Ascending aorta (tissue), 2 donors: Measurements from ENCODE around the gene GOLGA6B. TPM values are rescaled to one million over a fixed set of nuclear protein-coding genes. Genes with fewer than 3 reads are reported as not detected.
"Not testable (repeated sequence)": the region's sequence is repeated elsewhere in the genome, so short reads cannot be mapped to it uniquely, and the experiment has no call there.

Experiments used
- DNase-seq, 2 donors: peaks; one replicate each; pipeline ENCODE4 v3.0.0-alpha.2; 2019; ENCODE audit warnings: low spot score in 2 of 2
- H3K27ac ChIP-seq, 2 donors: fragments of 200-600 bp; sonication (generic); one replicate each; pipeline ENCODE4 v1.5.1; 2016 to 2017; ENCODE audit warnings: mild to moderate bottlenecking in 1 of 2
- H3K27me3 ChIP-seq: fragments of 200-600 bp; sonication (generic); one replicate; pipeline ENCODE4 v1.5.1; 2017
- H3K36me3 ChIP-seq, 2 donors: fragments of 200-600 bp; sonication (generic); one replicate each; pipeline ENCODE4 v1.5.1; 2016
- H3K4me1 ChIP-seq, 2 donors: fragments of 200-600 bp; sonication (generic); one replicate each; pipeline ENCODE4 v1.5.1; 2016 to 2017; ENCODE audit warnings: mild to moderate bottlenecking in 1 of 2
- H3K4me3 ChIP-seq, 2 donors: fragments of 200-600 bp; sonication (generic); one replicate each; pipeline ENCODE4 v1.5.1; 2016 to 2017; ENCODE audit warnings: mild to moderate bottlenecking in 1 of 2
- H3K9me3 ChIP-seq, 2 donors: fragments of 200-600 bp; sonication (generic); one replicate each; pipeline ENCODE4 v1.5.1; 2016
- intact Hi-C: fragments of 100-400 bp; cut with DNase I; formaldehyde crosslinking; loops from one replicate; pipeline ENCODE4 v1.15.1; 2023
- total RNA-seq: library from RNA; depleted of rRNA; stranded (reverse); fragments of >200 nt; gene quantifications from one replicate; pipeline ENCODE4 v1.1.0, GENCODE V29; 2016
- TF ChIP-seq, protein P1 (sequence below), 3 experiments: fragments of 200-600 bp in 2 of 3; fragments of 450-650 bp in 1 of 3; sonication (generic) in 2 of 3; IDR thresholded peaks; one replicate each; pipeline ENCODE4 v1.5.1; 2016 to 2019; ENCODE audit warnings: antibody characterized with exemption in 3 of 3, mild to moderate bottlenecking in 1 of 3, moderate library complexity in 1 of 3

Gene GOLGA6B
- total RNA-seq, 1 donor from 2014 or later, result not detected

DNA sequence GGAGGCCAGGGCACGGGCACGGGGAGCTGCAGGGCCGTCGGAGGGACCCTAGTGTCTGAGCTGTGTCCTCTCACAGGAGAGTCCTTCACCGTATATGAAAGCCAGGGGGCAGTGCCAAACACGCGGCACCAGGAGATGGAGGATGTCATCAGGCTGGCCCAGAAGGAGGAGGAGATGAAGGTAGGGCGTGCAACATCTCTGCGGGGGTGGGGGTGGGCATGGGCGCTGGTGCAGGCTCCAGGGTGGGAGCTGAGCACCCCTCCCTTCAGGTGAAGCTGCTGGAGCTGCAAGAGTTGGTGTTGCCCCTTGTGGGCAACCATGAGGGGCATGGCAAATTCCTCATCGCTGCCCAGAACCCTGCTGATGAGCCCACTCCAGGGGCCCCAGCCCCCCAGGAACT is 11.2 kb downstream of the GOLGA6B start:
- DNase-seq, H3K4me3 ChIP-seq, H3K36me3 ChIP-seq, H3K9me3 ChIP-seq, H3K27me3 ChIP-seq, H3K4me1 ChIP-seq, H3K27ac ChIP-seq, intact Hi-C loops: not testable (repeated sequence)

DNA sequence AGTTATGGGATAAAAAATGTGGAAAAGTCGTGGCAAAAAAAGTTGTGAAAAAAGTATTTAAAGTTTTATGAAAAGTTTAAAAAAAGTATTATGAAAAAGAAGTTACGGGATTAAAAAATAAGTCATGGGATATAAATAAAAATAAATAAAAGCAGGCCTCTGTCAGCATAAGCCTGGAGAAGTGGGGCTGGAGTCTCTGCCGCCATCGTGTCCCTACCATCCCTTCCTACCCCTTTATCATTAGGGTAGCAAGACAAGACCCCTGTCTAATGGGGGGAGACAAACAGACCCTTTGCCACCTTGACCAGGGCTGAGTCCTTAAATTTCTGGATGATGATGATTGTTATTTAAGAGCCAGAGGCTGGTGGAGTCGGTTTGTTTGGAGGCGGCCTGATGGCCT is 15.3 kb downstream of the GOLGA6B start:
- H3K4me1 ChIP-seq, H3K27ac ChIP-seq, H3K9me3 ChIP-seq, H3K27me3 ChIP-seq, H3K36me3 ChIP-seq, DNase-seq, H3K4me3 ChIP-seq: not testable (repeated sequence)
- intact Hi-C loops, result loop anchor here (2.0 to 5.0 kb wide), 2 partner anchors 69 to 198 kb away; partner anchors contain the start of gene ARIH1

DNA sequence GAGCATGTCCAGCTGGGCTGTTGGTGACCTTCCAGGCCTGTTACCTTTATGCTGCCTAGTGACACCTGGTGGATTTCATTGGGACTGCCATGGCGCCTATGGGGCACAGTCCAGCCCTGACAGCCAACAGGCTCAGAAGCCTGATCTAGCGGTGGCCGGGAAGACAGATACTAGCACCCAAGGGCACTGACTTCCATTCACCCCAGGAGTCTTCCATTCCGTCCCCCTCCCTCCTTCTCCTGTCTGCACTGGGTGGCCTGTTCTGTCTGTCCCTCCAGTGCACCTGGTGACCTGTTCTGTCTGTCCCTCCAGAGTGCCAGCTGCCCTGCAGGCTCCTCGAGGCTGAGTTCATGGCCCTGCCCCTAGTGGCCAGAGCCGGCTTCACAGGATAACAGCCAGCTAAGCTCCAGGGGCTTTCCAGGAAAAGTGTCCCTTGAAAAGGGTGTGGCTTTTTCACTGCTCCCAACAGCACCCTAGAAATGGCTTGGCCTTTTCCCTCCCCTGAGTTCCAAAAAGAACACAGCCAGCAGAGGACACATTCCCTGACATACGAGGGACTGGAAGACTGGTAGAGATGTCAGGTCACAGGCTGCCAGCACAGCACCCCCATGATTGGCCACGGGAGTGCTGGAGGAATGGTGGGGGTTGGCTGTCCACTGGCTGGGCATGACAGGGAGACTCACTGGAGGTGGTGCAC is 16.3 kb downstream of the GOLGA6B start:
- H3K36me3 ChIP-seq, H3K4me1 ChIP-seq, H3K27me3 ChIP-seq, H3K9me3 ChIP-seq, H3K27ac ChIP-seq: not testable (repeated sequence)
- peak overlapping the region in 1 of 2 donors; percentile 55 for H3K4me3 ChIP-seq
- intact Hi-C loops, result loop anchor here (2.0 to 5.0 kb wide), 2 partner anchors 70 to 199 kb away; partner anchors contain the start of gene ARIH1
- TF ChIP-seq, protein P1, sequence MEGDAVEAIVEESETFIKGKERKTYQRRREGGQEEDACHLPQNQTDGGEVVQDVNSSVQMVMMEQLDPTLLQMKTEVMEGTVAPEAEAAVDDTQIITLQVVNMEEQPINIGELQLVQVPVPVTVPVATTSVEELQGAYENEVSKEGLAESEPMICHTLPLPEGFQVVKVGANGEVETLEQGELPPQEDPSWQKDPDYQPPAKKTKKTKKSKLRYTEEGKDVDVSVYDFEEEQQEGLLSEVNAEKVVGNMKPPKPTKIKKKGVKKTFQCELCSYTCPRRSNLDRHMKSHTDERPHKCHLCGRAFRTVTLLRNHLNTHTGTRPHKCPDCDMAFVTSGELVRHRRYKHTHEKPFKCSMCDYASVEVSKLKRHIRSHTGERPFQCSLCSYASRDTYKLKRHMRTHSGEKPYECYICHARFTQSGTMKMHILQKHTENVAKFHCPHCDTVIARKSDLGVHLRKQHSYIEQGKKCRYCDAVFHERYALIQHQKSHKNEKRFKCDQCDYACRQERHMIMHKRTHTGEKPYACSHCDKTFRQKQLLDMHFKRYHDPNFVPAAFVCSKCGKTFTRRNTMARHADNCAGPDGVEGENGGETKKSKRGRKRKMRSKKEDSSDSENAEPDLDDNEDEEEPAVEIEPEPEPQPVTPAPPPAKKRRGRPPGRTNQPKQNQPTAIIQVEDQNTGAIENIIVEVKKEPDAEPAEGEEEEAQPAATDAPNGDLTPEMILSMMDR (IDR thresholded peaks at IDR 0.05), result peak; percentile 54 to 71 (median 60)
- DNase-seq, result peak; percentile 43 to 83

DNA sequence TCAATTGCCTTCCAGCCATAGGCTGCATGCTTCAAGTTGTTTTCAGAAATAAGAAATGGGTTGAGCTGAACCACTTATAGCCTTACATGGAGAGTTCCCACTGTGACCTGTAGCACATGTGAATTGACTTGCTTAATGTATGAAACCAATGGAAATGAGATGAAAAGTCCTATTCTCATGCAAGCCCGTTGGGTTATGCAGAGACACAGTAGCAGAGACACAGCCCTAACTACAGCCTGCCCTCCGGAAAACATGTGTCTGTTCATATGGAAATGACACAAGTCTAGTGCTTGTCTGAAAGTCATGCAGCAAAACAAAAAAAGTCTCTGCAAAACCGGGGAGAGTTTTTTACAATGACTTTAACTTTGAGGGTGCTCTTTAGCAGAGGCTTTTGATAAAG is 17.0 kb downstream of the GOLGA6B start:
- Histone ChIP-seq H3K27ac (no peak overlapping the region), H3K27me3 (no peaks in the 10 kb centered on the region), H3K4me1 (peaks cover 0 to 3% of the 10 kb centered on the region in 2 donors), H3K4me3 (no peak overlapping the region), H3K9me3 (no peaks in the 10 kb centered on the region), H3K36me3 (no peaks in the 10 kb centered on the region)
- no peak for DNase-seq
- intact Hi-C loops, result loop anchor here (2.0 to 5.0 kb wide), 2 partner anchors 71 to 199 kb away; partner anchors contain the start of gene ARIH1
- TF ChIP-seq, protein P1 (IDR thresholded peaks at IDR 0.05), result no peak

DNA sequence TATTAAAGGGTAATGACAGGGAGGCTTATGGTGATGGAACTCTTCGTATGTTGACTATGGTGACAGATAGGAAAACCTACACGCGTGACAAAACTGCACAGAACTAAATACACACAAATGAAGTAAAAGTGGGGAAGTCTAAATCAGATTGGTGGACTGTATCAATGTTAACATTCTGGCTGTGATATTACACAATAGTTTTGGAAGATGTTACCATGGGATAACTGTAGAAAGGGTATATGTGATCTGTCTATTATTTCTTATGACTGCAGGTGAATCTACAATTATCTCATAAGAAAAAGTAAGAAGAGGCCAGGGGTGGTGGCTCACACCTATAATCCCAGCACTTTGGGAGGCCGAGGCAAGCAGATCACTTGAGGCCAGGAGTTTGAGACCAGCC is 22.3 kb downstream of the GOLGA6B start:
- no peaks in the 10 kb centered on the region for H3K27me3 ChIP-seq
- intact Hi-C loops, result no loop called here
- TF ChIP-seq, protein P1 (IDR thresholded peaks at IDR 0.05), result no peak
- no peaks in the 10 kb centered on the region for H3K36me3 ChIP-seq
- no peaks in the 10 kb centered on the region for H3K9me3 ChIP-seq
- no peaks in the 10 kb centered on the region for H3K4me1 ChIP-seq
- DNase-seq, result no peak
- no peak overlapping the region for H3K4me3 ChIP-seq
- H3K27ac ChIP-seq, result no peak overlapping the region

DNA sequence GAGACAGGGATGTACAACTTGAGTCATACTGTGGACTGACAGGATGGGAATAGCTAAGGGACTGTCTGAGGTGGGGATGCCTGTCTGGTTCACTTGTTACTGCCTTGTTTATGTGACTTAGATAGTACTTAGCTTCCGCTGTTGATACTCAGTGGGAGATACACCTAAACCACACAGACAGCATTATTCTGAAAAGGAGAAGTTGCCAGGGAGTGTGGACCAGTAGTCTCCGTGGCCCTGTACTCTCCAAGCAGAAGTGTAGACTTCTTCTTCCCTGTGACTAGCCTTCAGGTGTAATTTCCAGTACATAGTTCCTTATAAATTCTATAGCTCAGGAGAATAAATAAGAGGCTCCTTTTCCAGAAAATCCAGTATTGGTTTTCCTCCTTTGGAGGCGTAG is 26.4 kb downstream of the GOLGA6B start:
- Histone ChIP-seq H3K27me3 (no peaks in the 10 kb centered on the region), H3K9me3 (no peaks in the 10 kb centered on the region), H3K36me3 (no peaks in the 10 kb centered on the region), H3K4me1 (peaks cover 0 to 5% of the 10 kb centered on the region in 2 donors), H3K4me3 (no peak overlapping the region), H3K27ac (no peak overlapping the region)
- no peak for DNase-seq
- TF ChIP-seq, protein P1 (IDR thresholded peaks at IDR 0.05), result no peak
- intact Hi-C loops, result no loop called here
